NCI-H2029 (cell line): Measurements from ENCODE around the gene MIER3.
A peak's percentile ranks its signal among the peaks of the same experiment; 100 is the strongest.
"Not testable (repeated sequence)": the region's sequence is repeated elsewhere in the genome, so short reads cannot be mapped to it uniquely, and the experiment has no call there.

Experiments
- DNase-seq: peaks from one replicate; lab custom pipeline; 2025; lab: John Stamatoyannopoulos, UW

Gene MIER3

GRCh38 chr5:56951946-56952691 is at the start of gene MIER3:
Gene MIER3 (minus strand): TSS chr5:56952123. CDS start chr5:56952102, 21 bp downstream.
- peak; percentile 61 for DNase-seq

GRCh38 chr5:56995596-56995995 is 43.7 kb upstream of the MIER3 start:
- no peak for DNase-seq

- DNase-seq: no peak
These were observed 41.3 kb upstream of the MIER3 start for GRCh38 chr5:56993241-56993640.

- no peak for DNase-seq
These were observed 37.8 kb upstream of the MIER3 start for GRCh38 chr5:56989676-56990075.

- DNase-seq: no peak
These were observed 36.6 kb upstream of the MIER3 start for GRCh38 chr5:56988490-56988889.

GRCh38 chr5:56987171-56987570 is 35.2 kb upstream of the MIER3 start:
- no peak for DNase-seq

- no peak for DNase-seq
These were observed 34.7 kb upstream of the MIER3 start for GRCh38 chr5:56986626-56986947.

GRCh38 chr5:56985936-56986625 is 34.2 kb upstream of the MIER3 start:
- no peak for DNase-seq

- DNase-seq: no peak
These were observed 32.5 kb upstream of the MIER3 start for GRCh38 chr5:56984445-56984844.

- DNase-seq: no peak
These were observed 31.9 kb upstream of the MIER3 start for GRCh38 chr5:56983593-56984361.

GRCh38 chr5:56981548-56982315 is 29.8 kb upstream of the MIER3 start:
- DNase-seq: no peak

- DNase-seq: no peak
These were observed 28.0 kb upstream of the MIER3 start for GRCh38 chr5:56979968-56980367.

GRCh38 chr5:56979526-56979925 is 27.6 kb upstream of the MIER3 start:
- DNase-seq: not testable (repeated sequence)

GRCh38 chr5:56977822-56978221 is 25.9 kb upstream of the MIER3 start:
- DNase-seq: no peak

GRCh38 chr5:56977021-56977420 is 25.1 kb upstream of the MIER3 start:
- DNase-seq: no peak

GRCh38 chr5:56974241-56974640 is 22.3 kb upstream of the MIER3 start:
- DNase-seq: no peak

GRCh38 chr5:56973473-56973872 is 21.6 kb upstream of the MIER3 start:
- DNase-seq: no peak

GRCh38 chr5:56971275-56971674 is 19.4 kb upstream of the MIER3 start:
- DNase-seq: no peak

- no peak for DNase-seq
These were observed 12.2 kb upstream of the MIER3 start for GRCh38 chr5:56964173-56964572.

- DNase-seq: no peak
These were observed 11.3 kb upstream of the MIER3 start for GRCh38 chr5:56963246-56963645.

GRCh38 chr5:56962286-56962685 is 10.4 kb upstream of the MIER3 start:
- DNase-seq: no peak

GRCh38 chr5:56961746-56962145 is 9.8 kb upstream of the MIER3 start:
- DNase-seq: no peak
